OCI-LY1 (cell line): ENCODE data around the gene PECR.

Experiments
- H2AFZ ChIP-seq: fragments of 200-600 bp; sonication (generic), shearing (Covaris generic); 2 replicates; pipeline ENCODE4 v1.6.0; 2014; ENCODE audit warnings: antibody characterized with exemption, mild to moderate bottlenecking, low read length
- H3F3A ChIP-seq: fragments of 200-600 bp; sonication (generic), shearing (Covaris generic); 2 replicates; pipeline ENCODE4 v1.6.0; 2014; ENCODE audit warnings: mild to moderate bottlenecking, antibody characterized with exemption, low read length, moderate library complexity; ENCODE audit not compliant: insufficient read depth
- H3K27ac ChIP-seq: fragments of 200-600 bp; sonication (generic); 2 replicates; pipeline ENCODE4 v1.5.1; 2014; ENCODE audit warnings: low read length, mixed run types, mild to moderate bottlenecking, low read depth; ENCODE audit not compliant: poor library complexity, severe bottlenecking
- H3K27me3 ChIP-seq: fragments of 200-600 bp; sonication (generic); 2 replicates; pipeline ENCODE4 v1.6.0; 2014; ENCODE audit warnings: antibody characterized with exemption, mild to moderate bottlenecking, low read length, moderate library complexity; ENCODE audit not compliant: insufficient read depth
- H3K36me3 ChIP-seq: fragments of 200-600 bp; sonication (generic); 2 replicates; pipeline ENCODE4 v1.6.1; 2014; ENCODE audit warnings: mild to moderate bottlenecking, antibody characterized with exemption, low read length, moderate library complexity, mixed read lengths; ENCODE audit not compliant: insufficient read depth
- H3K4me1 ChIP-seq: fragments of 200-600 bp; sonication (generic); 2 replicates; pipeline ENCODE4 v1.5.1; 2014; ENCODE audit warnings: mild to moderate bottlenecking, low read length, moderate library complexity; ENCODE audit not compliant: insufficient read depth, severe bottlenecking
- H3K4me2 ChIP-seq: fragments of 200-600 bp; sonication (generic), shearing (Covaris generic); 2 replicates; pipeline ENCODE4 v1.6.1; 2014; ENCODE audit warnings: low read length
- H3K4me3 ChIP-seq: fragments of 200-600 bp; sonication (generic); 2 replicates; pipeline ENCODE4 v1.5.1; 2014; ENCODE audit warnings: low read length, low read depth, mild to moderate bottlenecking, mixed read lengths; ENCODE audit not compliant: poor library complexity, severe bottlenecking
- H3K79me2 ChIP-seq: fragments of 200-600 bp; shearing (Covaris generic); 2 replicates; pipeline ENCODE4 v1.6.1; 2016; ENCODE audit warnings: mixed run types, low read length, mixed read lengths; ENCODE audit not compliant: insufficient read depth
- H3K9ac ChIP-seq: fragments of 200-600 bp; sonication (generic), shearing (Covaris generic); 2 replicates; pipeline ENCODE4 v1.6.1; 2014; ENCODE audit warnings: mild to moderate bottlenecking, low read length, mixed read lengths
- H3K9me2 ChIP-seq: fragments of 200-600 bp; sonication (generic), shearing (Covaris generic); 2 replicates; pipeline ENCODE4 v1.6.1; 2014; ENCODE audit warnings: low read depth, mild to moderate bottlenecking, low read length, mixed read lengths
- H3K9me3 ChIP-seq: fragments of 200-600 bp; shearing (Covaris generic); 2 replicates; pipeline ENCODE4 v1.6.1; 2014; ENCODE audit warnings: low read length, mixed read lengths
- H4K20me1 ChIP-seq: fragments of 200-600 bp; sonication (generic), shearing (Covaris generic); 2 replicates; pipeline ENCODE4 v1.6.0; 2016; ENCODE audit warnings: mild to moderate bottlenecking, low read length; ENCODE audit not compliant: insufficient read depth
- CTCF ChIP-seq: fragments of 200-600 bp; sonication (generic), shearing (Covaris generic); IDR thresholded peaks from 2 replicates; pipeline ENCODE4 v1.5.1; 2017; ENCODE audit warnings: mild to moderate bottlenecking, antibody characterized with exemption, low read length, moderate library complexity, mixed read lengths
- EZH2 ChIP-seq: fragments of 200-600 bp; sonication (generic), shearing (Covaris generic); IDR thresholded peaks from 2 replicates; pipeline ENCODE4 v1.8.0; 2017; ENCODE audit warnings: borderline replicate concordance, mixed run types, mild to moderate bottlenecking, antibody characterized with exemption, low read length, moderate library complexity, mixed read lengths

The PECR gene

DNA sequence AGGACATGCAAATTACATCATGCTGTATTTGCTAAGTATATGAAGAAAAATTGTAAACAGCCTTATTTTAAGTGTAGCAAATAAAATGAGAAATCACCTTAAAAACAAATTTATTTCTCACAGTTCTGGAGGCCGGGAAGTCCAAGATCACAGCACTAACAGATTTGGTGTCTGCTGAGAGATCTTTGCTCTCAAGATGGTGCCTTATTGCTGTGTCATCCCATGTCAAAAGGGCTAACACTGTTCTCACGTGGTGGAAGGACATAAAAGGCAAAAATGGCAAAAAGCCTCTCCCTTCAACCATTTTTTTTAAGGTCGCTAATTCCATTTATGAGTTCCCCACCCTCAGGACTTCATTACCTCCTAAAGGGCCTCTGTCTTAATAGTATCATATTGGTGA, 39.6 kb upstream of the PECR start:
- H3K27me3 ChIP-seq: no peaks in the 10 kb centered on the region
- no peaks in the 10 kb centered on the region for H3K4me1 ChIP-seq
- no peak overlapping the region for H2AFZ ChIP-seq
- 0 out of 2 replicates have a peak, but pooled peaks cover 3% of the 10 kb centered on the region for H4K20me1 ChIP-seq
- H3F3A ChIP-seq: no peaks in the 10 kb centered on the region
- peaks cover 21% of the 10 kb centered on the region for H3K79me2 ChIP-seq
- H3K9ac ChIP-seq: no peak overlapping the region
- H3K27ac ChIP-seq: no peak overlapping the region
- no peaks in the 10 kb centered on the region for H3K9me2 ChIP-seq
- no peaks in the 10 kb centered on the region for H3K9me3 ChIP-seq
- TF ChIP-seq EZH2: no peak
- TF ChIP-seq CTCF: no peak
- no peak overlapping the region for H3K4me3 ChIP-seq
- no peak overlapping the region for H3K4me2 ChIP-seq
- H3K36me3 ChIP-seq: peaks cover 100% of the 10 kb centered on the region

GRCh38 chr2:216119986-216120385, 38.4 kb upstream of the PECR start:
- peaks cover 100% of the 10 kb centered on the region for H3K36me3 ChIP-seq
- 0 out of 2 replicates have a peak, but pooled peaks cover 3% of the 10 kb centered on the region for H4K20me1 ChIP-seq
- no peaks in the 10 kb centered on the region for H3K9me3 ChIP-seq
- H2AFZ ChIP-seq: no peak overlapping the region
- H3K9me2 ChIP-seq: no peaks in the 10 kb centered on the region
- peaks cover 34% of the 10 kb centered on the region for H3K79me2 ChIP-seq
- no peaks in the 10 kb centered on the region for H3K27me3 ChIP-seq
- TF ChIP-seq CTCF: no peak
- TF ChIP-seq EZH2: no peak
- H3K4me2 ChIP-seq: no peak overlapping the region
- no peak overlapping the region for H3K9ac ChIP-seq
- H3F3A ChIP-seq: no peaks in the 10 kb centered on the region
- peaks cover 6% of the 10 kb centered on the region for H3K4me1 ChIP-seq
- no peak overlapping the region for H3K27ac ChIP-seq
- no peak overlapping the region for H3K4me3 ChIP-seq

- no peak overlapping the region for H3K9ac ChIP-seq
- peaks cover 35% of the 10 kb centered on the region for H3K79me2 ChIP-seq
- H4K20me1 ChIP-seq: 0 out of 2 replicates have a peak, but pooled peaks cover 3% of the 10 kb centered on the region
- H3K4me1 ChIP-seq: peaks cover 11% of the 10 kb centered on the region
- no peak overlapping the region for H2AFZ ChIP-seq
- peaks cover 97% of the 10 kb centered on the region for H3K36me3 ChIP-seq
- no peak for TF ChIP-seq CTCF
- no peak for TF ChIP-seq EZH2
- no peaks in the 10 kb centered on the region for H3K9me2 ChIP-seq
- no peaks in the 10 kb centered on the region for H3K9me3 ChIP-seq
- no peak overlapping the region for H3K4me3 ChIP-seq
- no peak overlapping the region for H3K27ac ChIP-seq
- no peaks in the 10 kb centered on the region for H3F3A ChIP-seq
- H3K4me2 ChIP-seq: no peak overlapping the region
- H3K27me3 ChIP-seq: no peaks in the 10 kb centered on the region
These were observed 37.5 kb upstream of the PECR start for GRCh38 chr2:216119146-216119545.
